Measurements from ENCODE around the gene ST3GAL4. TPM values are rescaled to one million over a fixed set of nuclear protein-coding genes. Genes with fewer than 3 reads are reported as not detected.

ST3GAL4 gene
- total RNA-seq, 2 experiments from 2014 or later: 14.3 to 18.8 TPM

- Histone ChIP-seq H3K9me3 (ENCODE audit: low read length) (no peaks in the 10 kb centered on the region), H3K4me2 (ENCODE audit: low read length) (no peak overlapping the region), H3K4me1 (ENCODE audit: insufficient read depth, low read length, poor library complexity, severe bottlenecking) (peaks cover 19% of the 10 kb centered on the region), H3K4me3 (ENCODE audit: low read depth, low read length, poor library complexity, severe bottlenecking) (no peak overlapping the region), H3K9me2 (ENCODE audit: insufficient read depth, low read length) (no peaks in the 10 kb centered on the region), H4K20me1 (ENCODE audit: insufficient read depth, low read length) (no peaks in the 10 kb centered on the region), H3K27ac (ENCODE audit: low read depth, low read length, poor library complexity, severe bottlenecking) (no peak overlapping the region), H3K36me3 (ENCODE audit: insufficient read depth, low read length) (peaks cover 78% of the 10 kb centered on the region), H3K79me2 (ENCODE audit: insufficient read depth, low read depth, low read length) (peaks cover 34% of the 10 kb centered on the region; the same call in 1 of the 2 replicates), H2AFZ (ENCODE audit: low read length) (no peak overlapping the region)
- TF ChIP-seq EZH2phosphoT487 (IDR thresholded peaks at IDR 0.05; ENCODE audit: borderline replicate concordance, low read depth, low read length) (no peak), CTCF (conservative IDR thresholded peaks at IDR 0.05; ENCODE audit: low read length) (no peak)
- POLR2A ChIA-PET: no interaction called here
- CTCF ChIA-PET (ENCODE audit: unreplicated experiment): no interaction called here
- no TSS peak for BruUV-seq (replicated peaks)
- intact Hi-C loops (cut with micrococcal nuclease; ENCODE audit: unreplicated experiment): no loop called here
- no peak for DNase-seq (ENCODE audit: low spot score)
Measured at GRCh38 chr11:126347751-126348668, 7.5 kb upstream of the ST3GAL4 start.

GRCh38 chr11:126348806-126349582 is 6.5 kb upstream of the ST3GAL4 start:
- H3K36me3 ChIP-seq (ENCODE audit: insufficient read depth, low read length): peaks cover 69% of the 10 kb centered on the region
- H3K9me2 ChIP-seq (ENCODE audit: insufficient read depth, low read length): no peaks in the 10 kb centered on the region
- no peak overlapping the region for H2AFZ ChIP-seq (ENCODE audit: low read length)
- H3K79me2 ChIP-seq (ENCODE audit: insufficient read depth, low read depth, low read length): peaks cover 43% of the 10 kb centered on the region; the same call in 1 of the 2 replicates
- intact Hi-C loops (cut with micrococcal nuclease; ENCODE audit: unreplicated experiment): no loop called here
- H3K9me3 ChIP-seq (ENCODE audit: low read length): no peaks in the 10 kb centered on the region
- no peaks in the 10 kb centered on the region for H4K20me1 ChIP-seq (ENCODE audit: insufficient read depth, low read length)
- H3K4me1 ChIP-seq (ENCODE audit: insufficient read depth, low read length, poor library complexity, severe bottlenecking): peaks cover 29% of the 10 kb centered on the region
- H3K4me2 ChIP-seq (ENCODE audit: low read length): no peak overlapping the region
- CTCF ChIA-PET (ENCODE audit: unreplicated experiment): no interaction called here
- H3K4me3 ChIP-seq (ENCODE audit: low read depth, low read length, poor library complexity, severe bottlenecking): no peak overlapping the region
- TF ChIP-seq EZH2phosphoT487 (IDR thresholded peaks at IDR 0.05; ENCODE audit: borderline replicate concordance, low read depth, low read length) (no peak), CTCF (conservative IDR thresholded peaks at IDR 0.05; ENCODE audit: low read length) (no peak)
- DNase-seq (ENCODE audit: low spot score): no peak
- POLR2A ChIA-PET: no interaction called here
- no TSS peak for BruUV-seq (replicated peaks)
- H3K27ac ChIP-seq (ENCODE audit: low read depth, low read length, poor library complexity, severe bottlenecking): no peak overlapping the region

Measured in OCI-LY7 (cell line).